Neural progenitor cell (in vitro differentiated cells): ENCODE results near the gene SHISA5.

ENCODE experiments used
- CTCF ChIP-seq: fragments of 200-600 bp; sonication (generic); IDR thresholded peaks from 2 replicates; pipeline ENCODE4 v1.5.1; 2017; ENCODE audit warnings: antibody characterized with exemption, mild to moderate bottlenecking
- EZH2 ChIP-seq: fragments of 200-600 bp; sonication (generic); IDR thresholded peaks from 2 replicates; pipeline ENCODE4 v1.6.1; 2017; ENCODE audit warnings: antibody characterized with exemption, mild to moderate bottlenecking, moderate library complexity

DNA sequence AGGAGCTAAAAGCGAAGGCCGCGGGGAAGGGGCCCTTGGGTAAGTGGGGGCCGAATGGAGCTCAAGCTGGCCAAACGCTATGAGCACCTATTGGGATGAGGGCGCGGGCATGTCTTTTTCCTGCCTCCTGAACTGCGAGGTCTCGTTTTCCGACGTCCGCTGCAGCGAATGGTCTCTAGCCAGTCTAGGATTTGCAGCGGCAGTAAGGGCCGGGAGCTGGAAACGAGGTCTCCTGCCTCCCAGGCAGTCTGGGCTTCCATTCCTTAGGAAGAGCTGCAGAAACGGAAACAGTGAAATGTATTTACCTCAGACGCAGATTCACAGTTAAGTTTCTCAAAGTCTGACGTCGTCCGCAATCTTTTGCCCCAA is 63.4 kb downstream of the SHISA5 start:
- TF ChIP-seq CTCF (no peak), EZH2 (no peak)
